Activated T-cell treated with anti-CD3 and anti-CD28 coated beads for 48 hours (primary cell): ENCODE results near the gene PSMC5.
"Not testable (repeated sequence)": the region's sequence is repeated elsewhere in the genome, so short reads cannot be mapped to it uniquely, and the experiment has no call there.

Experiments
- DNase-seq: peaks from one replicate; pipeline ENCODE4 v3.0.0-alpha.2; 2020; ENCODE audit warnings: low read depth

The PSMC5 gene

DNA sequence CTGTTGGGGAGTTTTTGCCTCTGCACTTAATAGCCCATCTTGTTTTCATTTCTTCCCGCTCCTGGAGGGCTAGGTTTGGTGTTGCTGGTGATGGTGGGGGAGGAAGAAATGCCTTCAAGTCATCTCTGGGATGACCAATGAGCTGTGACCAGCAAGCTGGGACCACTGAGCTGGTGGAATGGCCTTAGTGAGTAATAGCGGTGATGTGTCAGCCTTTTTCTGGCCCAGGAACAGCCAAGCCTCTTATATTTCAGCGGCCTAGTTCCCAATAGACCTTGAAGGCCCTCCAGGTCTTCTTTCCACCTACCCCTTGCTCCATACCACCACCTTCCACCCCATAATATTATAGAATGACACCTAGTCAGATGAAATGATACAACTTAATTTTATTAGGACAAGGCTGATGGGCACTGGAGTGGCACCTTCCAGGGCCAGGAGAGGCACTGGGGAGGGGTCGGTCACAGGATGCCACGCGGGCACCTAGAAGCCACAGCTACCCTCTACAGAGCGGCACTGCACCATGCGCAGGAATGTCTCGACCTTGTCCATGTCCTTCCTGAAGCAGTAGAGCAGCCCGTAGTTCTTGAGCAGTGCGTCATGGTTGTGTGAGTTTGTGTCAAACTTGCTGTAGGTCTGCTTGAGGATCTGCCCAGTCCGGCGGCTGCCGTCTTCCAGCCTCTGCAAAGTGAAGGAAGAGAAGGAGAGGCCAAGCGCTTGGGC lies 44.6 kb downstream of the PSMC5 start:
- DNase-seq, result not testable (repeated sequence)

DNA sequence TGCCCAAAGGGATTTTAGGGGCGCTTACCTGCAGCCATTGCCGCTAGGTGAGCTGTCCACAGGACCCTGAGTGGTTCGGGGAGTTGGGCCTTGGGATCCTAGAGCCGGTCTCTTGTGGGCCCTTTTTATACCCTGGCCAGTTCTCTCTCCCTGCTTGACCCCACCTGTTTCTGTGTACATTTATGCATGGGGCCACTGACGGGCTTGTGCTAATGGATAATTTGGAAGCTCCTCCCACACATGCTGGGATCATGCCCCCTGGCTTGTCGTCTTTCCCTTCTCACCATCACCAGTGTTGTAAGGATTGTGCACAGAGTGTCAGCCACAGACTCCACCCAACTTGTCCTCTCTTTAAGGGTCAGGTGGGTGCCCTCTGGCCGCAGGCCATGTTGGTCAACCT lies 46.3 kb downstream of the PSMC5 start, which contains the start of gene CSH2:
CSH2 (minus strand) TSS at position 101 of the 400 bp plus-strand sequence; CDS start at position 38, 63 bp downstream.
- not testable (repeated sequence) for DNase-seq

DNA sequence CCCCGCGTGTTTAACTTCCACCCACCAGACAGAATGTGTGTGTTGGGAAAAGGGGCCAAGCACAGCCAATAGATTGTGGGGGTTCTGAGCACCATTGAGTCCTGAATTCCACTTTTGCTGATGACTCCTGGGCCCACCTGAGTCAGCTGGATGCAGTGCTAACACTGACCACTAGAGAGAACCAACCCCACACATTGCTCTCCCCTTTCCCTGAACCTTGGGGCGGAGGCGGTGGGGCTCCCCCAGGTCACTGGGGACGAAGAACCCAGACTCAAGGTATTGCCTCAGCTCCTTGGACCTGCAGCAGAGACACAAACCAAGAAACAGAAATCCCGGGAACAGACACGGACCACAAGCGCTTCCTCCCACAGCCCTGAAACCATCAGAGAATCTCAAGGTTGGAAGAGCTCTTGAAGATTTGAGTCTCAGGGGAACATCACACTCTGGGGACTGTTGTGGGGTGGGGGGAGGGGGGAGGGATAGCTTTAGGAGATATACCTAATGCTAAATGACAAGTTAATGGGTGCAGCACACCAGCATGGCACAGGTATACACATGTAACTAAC lies 46.9 kb downstream of the PSMC5 start:
- not testable (repeated sequence) for DNase-seq

DNA sequence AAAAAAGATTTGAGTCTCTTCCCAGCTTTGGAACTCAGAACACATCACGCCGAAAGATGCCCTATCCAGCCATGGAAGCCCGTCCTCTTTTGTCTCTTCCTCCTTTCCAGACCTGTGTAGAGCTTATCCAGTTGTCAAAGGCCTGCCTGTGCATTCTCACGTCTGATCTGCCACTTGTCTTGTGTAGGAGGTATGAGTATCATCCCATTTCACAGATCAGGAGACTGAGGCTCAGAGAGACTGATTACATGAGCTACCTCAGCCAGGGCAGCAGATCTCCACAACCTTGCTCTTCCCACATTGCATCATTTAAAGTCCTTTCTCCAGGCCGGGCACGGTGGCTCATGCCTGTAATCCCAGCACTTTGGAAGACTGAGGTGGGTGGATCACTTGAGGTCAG lies 47.5 kb downstream of the PSMC5 start:
- not testable (repeated sequence) for DNase-seq

DNA sequence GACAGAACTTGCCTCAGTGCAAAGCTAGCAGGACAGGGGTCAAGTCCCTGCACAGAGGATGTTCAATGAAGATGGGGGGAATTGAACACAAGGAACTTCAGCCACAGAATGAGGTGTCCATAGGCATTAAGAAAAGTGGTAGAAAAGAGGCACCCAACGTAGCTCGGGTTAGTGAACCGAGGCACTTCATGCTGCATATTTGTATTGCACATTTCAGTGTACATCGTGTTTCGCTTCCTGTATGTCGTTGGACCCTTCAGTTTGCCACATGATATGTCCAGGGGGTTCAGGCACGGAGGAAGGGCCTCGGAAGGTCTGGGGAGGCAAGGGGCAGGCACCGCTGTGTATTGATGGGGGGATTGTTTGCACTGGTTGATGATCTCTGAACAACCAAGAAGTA lies 51.2 kb downstream of the PSMC5 start:
- not testable (repeated sequence) for DNase-seq

DNA sequence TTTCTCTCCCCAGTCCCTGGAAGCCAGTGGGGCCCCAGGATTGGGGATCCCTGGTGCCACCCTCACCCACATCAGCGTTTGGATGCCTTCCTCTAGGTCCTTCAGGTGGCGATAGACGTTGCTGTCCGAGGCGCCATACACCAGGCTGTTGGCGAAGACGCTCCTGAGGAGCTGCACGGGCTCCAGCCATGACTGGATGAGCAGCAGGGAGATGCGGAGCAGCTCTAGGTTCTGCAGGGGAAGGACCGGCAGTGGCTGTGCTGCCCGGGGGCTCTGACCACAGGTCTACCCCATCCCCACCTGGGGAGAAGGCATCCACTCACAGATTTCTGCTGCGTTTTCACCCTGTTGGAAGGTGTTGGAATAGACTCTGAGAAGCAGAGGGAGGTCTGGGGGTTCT lies 53.5 kb downstream of the PSMC5 start:
- no peak for DNase-seq

DNA sequence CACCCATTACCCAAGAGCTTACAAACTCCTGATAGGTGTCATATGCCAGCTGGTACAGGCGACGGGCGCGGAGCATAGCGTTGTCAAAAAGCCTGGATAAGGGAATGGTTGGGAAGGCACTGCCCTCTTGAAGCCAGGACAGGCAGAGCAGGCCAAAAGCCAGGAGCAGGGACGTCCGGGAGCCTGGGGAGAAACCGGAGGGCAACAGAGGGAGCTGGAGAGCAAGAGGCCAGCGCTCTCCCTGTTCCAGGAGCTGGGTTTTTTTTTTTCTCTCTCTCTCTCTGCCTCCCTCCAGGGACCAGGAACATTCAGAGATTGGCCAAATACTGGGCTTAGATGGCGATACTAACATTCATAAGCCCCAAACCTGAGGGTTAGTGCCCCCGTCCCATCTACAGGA lies 54.1 kb downstream of the PSMC5 start:
- DNase-seq, result not testable (repeated sequence)
